GM19035 (cell line): ENCODE measurements around the gene FTHL17.

Source experiments
- ATAC-seq: cut with Tn5 transposase; IDR thresholded peaks from one replicate; pipeline ENCODE4 v1.9.1; 2021; ENCODE audit not compliant: unreplicated experiment

FTHL17 gene

DNA sequence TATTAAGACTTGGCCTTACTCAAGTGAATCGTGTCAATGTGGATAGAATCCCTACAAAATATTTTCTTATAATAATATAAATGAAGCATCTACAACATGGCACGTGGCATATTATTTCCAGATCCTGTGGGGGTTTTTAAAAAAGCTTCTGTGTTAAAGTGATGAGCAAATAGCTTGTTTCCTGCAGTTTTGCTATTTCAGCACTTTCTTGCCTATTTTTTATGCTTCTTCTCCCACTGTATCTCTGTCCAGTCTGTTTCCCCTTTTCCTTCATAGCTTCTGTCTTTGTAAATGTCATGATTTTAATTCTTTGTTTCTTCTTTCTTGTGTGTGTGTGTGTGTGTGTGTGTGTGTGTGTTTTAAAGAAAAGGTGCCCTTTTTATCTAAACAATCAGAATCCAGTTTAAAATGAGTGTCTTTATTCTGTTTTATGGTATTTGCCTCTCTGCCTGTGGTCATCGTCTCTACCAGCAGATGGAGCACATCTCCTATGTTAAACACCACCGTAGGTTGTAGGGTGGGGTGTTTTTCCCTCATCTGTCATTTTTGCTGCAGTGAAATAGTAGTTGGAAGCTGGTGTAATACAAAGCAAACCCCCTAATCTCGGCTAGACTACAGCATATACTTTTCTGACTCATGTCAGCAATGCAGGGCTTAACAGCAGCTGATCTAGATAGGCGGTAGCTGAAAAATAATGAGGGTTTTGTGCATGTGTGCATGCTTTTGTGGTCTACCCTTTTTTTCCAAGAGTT lies 33.1 kb downstream of the FTHL17 start:
- ATAC-seq: peak; percentile 78

DNA sequence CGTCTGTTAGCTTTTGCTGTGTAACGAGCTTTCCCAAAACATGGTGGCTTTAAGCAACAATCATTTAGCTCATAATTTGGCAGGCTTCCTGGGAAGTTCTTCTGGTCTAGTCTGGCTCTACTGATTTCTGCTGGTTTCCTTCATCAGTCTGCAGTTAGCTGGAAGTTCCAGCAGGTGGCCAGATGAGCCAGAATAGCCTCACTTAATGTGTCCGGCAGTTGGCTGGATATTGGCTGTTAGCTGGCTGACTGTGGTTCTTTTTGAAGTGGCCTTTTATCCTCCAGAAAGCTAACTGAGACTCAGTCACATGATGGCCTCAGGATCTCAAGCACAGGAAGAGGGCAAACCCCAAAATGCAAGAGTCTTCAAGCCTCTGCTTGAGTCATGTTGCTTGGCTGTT lies 34.9 kb downstream of the FTHL17 start:
- ATAC-seq: no peak

- ATAC-seq: no peak
Measured at GRCh38 chrX:31027351-31027750, 44.5 kb downstream of the FTHL17 start.

- no peak for ATAC-seq
Measured at GRCh38 chrX:31024866-31025265, 47.0 kb downstream of the FTHL17 start.

GRCh38 chrX:31021537-31021936 lies 50.3 kb downstream of the FTHL17 start:
- ATAC-seq: no peak
